ENCODE results near the gene BTNL8. TPM values are rescaled to one million over a fixed set of nuclear protein-coding genes. Genes with fewer than 3 reads are reported as not detected.

The BTNL8 gene
- total RNA-seq, 6 experiments from 2014 or later, result 0.18 to 0.93 (median 0.32) TPM

GRCh38 chr5:180908998-180909731 is 10.2 kb downstream of the BTNL8 start:
- H3K27ac ChIP-seq, result peak overlapping the region in 1 of 3 donors; percentile 43
- no peaks in the 10 kb centered on the region for H3K27me3 ChIP-seq
- no peaks in the 10 kb centered on the region for H3K4me1 ChIP-seq
- intact Hi-C loops (cut with DNase I), result no loop called here
- no peak overlapping the region for H3K4me3 ChIP-seq
- DNase-seq (peak in 1 of 3 donors; percentile 42), ATAC-seq (peak; percentile 62 to 88 (median 83))
- H3K9me3 ChIP-seq, result no peaks in the 10 kb centered on the region
- no peak for TF ChIP-seq CTCF (IDR thresholded peaks at IDR 0.05)
- no peak for TF ChIP-seq POLR2A (IDR thresholded peaks at IDR 0.05)
- H3K36me3 ChIP-seq, result no peaks in the 10 kb centered on the region
- 46% methylated on average over 9 of the region's 9 CpGs for WGBS (ENCODE audit: insufficient coverage, low coverage, low lambda C conversion rate, missing lambda C conversion rate)

- 57% methylated on average over 5 of the region's 5 CpGs for WGBS (ENCODE audit: insufficient coverage, low coverage, low lambda C conversion rate, missing lambda C conversion rate)
- Histone ChIP-seq H3K4me3 (no peak overlapping the region), H3K27me3 (no peaks in the 10 kb centered on the region), H3K27ac (peak overlapping the region; percentile 36 to 43 (median 38)), H3K4me1 (no peaks in the 10 kb centered on the region), H3K9me3 (no peaks in the 10 kb centered on the region), H3K36me3 (no peaks in the 10 kb centered on the region)
- intact Hi-C loops (cut with DNase I), result no loop called here
- TF ChIP-seq POLR2A (IDR thresholded peaks at IDR 0.05) (no peak), CTCF (IDR thresholded peaks at IDR 0.05) (no peak)
- no peak for DNase-seq
- no peak for ATAC-seq
These were observed 10.8 kb downstream of the BTNL8 start for GRCh38 chr5:180909782-180910181.

DNA sequence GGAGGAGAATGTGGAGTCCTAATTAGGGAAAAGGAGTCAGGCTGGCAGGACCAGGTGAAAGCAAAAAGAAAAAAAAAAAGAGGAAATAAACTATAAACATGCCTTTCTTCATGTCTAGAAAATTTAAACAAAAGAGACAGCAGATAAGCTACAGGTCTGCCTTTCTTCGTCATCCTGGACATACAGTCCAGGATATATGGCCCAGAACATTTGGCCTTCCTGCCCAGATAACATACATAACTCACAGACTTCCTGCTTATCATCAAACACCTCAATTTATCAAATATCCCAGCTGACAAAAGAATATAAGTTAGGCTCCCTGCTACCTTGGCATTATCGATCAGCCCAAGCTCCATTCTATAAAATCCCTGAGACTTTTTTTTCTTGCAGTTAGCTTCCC is 11.2 kb downstream of the BTNL8 start:
- WGBS (ENCODE audit: insufficient coverage, low coverage, low lambda C conversion rate, missing lambda C conversion rate), result 44% methylated on average over 2 of the region's 2 CpGs
- ATAC-seq (peak in 2 of 4 donors; percentile 40 to 60), DNase-seq (no peak)
- intact Hi-C loops (cut with DNase I), result no loop called here
- H3K36me3 ChIP-seq, result no peaks in the 10 kb centered on the region
- H3K9me3 ChIP-seq, result no peaks in the 10 kb centered on the region
- H3K27ac ChIP-seq, result peak overlapping the region; percentile 36 to 43 (median 38)
- TF ChIP-seq POLR2A (IDR thresholded peaks at IDR 0.05) (no peak), CTCF (IDR thresholded peaks at IDR 0.05) (no peak)
- H3K4me3 ChIP-seq, result no peak overlapping the region
- no peaks in the 10 kb centered on the region for H3K27me3 ChIP-seq
- H3K4me1 ChIP-seq, result no peaks in the 10 kb centered on the region

GRCh38 chr5:180910735-180911134 is 11.8 kb downstream of the BTNL8 start:
- no peak for DNase-seq
- intact Hi-C loops (cut with DNase I), result no loop called here
- Histone ChIP-seq H3K4me1 (no peaks in the 10 kb centered on the region), H3K4me3 (no peak overlapping the region), H3K9me3 (no peaks in the 10 kb centered on the region), H3K27me3 (no peaks in the 10 kb centered on the region), H3K36me3 (no peaks in the 10 kb centered on the region), H3K27ac (no peak overlapping the region)
- WGBS (ENCODE audit: insufficient coverage, low coverage, low lambda C conversion rate, missing lambda C conversion rate), result 60% methylated on average over 5 of the region's 5 CpGs
- ATAC-seq, result no peak
- TF ChIP-seq POLR2A (IDR thresholded peaks at IDR 0.05) (no peak), CTCF (IDR thresholded peaks at IDR 0.05) (no peak)
